22Rv1 (cell line): ENCODE results near the gene ENO4.

Source experiments
- ZFX ChIP-seq: fragments of 450-650 bp; IDR thresholded peaks from 2 replicates; pipeline ENCODE4 v1.6.1; 2017; ENCODE audit warnings: antibody characterized with exemption, borderline replicate concordance
- TF ChIP-seq, protein P1 (sequence below): fragments of 450-650 bp; IDR thresholded peaks from 2 replicates; pipeline ENCODE4 v1.5.1; 2017; ENCODE audit warnings: mild to moderate bottlenecking

DNA sequence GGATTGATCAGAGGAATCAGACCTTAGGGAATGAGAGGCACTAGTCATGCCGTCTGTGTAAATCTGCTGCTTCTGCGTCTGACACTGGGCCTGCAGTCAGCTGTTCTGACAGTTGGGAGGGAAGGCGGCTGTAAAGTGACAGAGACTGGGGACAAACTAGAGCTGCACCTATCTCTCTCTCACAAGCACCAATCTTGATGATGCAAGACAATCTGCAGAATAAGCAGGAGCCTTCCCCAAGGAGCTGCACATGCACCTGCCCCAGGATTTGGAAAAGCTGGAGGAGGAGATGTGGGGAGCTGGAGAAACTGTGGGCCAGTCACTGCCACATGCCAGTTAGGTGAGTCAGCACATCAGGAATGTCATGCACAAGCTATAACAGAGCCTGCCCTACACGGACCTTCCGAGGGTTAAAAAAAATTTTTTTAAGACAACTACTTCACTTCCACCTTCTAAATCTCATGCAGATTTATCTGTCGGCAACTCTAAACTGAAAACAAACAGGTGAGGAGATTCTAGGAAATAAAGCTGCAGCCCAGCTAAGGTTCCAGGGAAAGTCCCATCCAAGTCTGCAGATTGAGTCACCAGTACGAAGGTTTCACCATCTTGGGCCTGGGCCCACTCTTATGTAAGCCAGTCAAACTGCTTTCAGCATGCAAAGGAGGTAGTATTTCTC, 39.2 kb downstream of the ENO4 start:
- TF ChIP-seq, protein P1, sequence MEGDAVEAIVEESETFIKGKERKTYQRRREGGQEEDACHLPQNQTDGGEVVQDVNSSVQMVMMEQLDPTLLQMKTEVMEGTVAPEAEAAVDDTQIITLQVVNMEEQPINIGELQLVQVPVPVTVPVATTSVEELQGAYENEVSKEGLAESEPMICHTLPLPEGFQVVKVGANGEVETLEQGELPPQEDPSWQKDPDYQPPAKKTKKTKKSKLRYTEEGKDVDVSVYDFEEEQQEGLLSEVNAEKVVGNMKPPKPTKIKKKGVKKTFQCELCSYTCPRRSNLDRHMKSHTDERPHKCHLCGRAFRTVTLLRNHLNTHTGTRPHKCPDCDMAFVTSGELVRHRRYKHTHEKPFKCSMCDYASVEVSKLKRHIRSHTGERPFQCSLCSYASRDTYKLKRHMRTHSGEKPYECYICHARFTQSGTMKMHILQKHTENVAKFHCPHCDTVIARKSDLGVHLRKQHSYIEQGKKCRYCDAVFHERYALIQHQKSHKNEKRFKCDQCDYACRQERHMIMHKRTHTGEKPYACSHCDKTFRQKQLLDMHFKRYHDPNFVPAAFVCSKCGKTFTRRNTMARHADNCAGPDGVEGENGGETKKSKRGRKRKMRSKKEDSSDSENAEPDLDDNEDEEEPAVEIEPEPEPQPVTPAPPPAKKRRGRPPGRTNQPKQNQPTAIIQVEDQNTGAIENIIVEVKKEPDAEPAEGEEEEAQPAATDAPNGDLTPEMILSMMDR, result no peak
- TF ChIP-seq ZFX, result no peak
